GM23338 (cell line): ENCODE data around the gene RMND5A. TPM values are rescaled to one million over a fixed set of nuclear protein-coding genes. Genes with fewer than 3 reads are reported as not detected.

Source experiments
- ATAC-seq: fragments of 200-7000 bp; cut with Tn5 transposase; 3 replicates; pipeline ENCODE4 v1.9.1; 2020
- DNase-seq: peaks from one replicate; pipeline ENCODE4 v3.0.0-alpha.2; 2015; ENCODE audit warnings: low spot score
- H2AFZ ChIP-seq: fragments of 200-600 bp; sonication (generic); 2 replicates; pipeline ENCODE4 v1.8.0; 2016; ENCODE audit warnings: antibody characterized with exemption, mild to moderate bottlenecking, moderate library complexity
- H3F3A ChIP-seq: fragments of 200-600 bp; sonication (generic); replicated peaks from 2 replicates; pipeline ENCODE4 v1.8.0; 2017; ENCODE audit warnings: antibody characterized with exemption, mixed run types, low read depth
- H3K27ac ChIP-seq: fragments of 200-600 bp; sonication (generic); 2 replicates; pipeline ENCODE4 v1.6.1; 2016; ENCODE audit warnings: low read depth
- H3K27me3 ChIP-seq: fragments of 200-600 bp; sonication (generic); 2 replicates; pipeline ENCODE4 v1.8.0; 2016; ENCODE audit warnings: mild to moderate bottlenecking, mixed run types, moderate library complexity; ENCODE audit not compliant: insufficient read depth
- H3K36me3 ChIP-seq: fragments of 200-600 bp; sonication (generic); 2 replicates; pipeline ENCODE4 v1.8.0; 2016; ENCODE audit warnings: mild to moderate bottlenecking; ENCODE audit not compliant: insufficient read depth
- H3K4me1 ChIP-seq: fragments of 200-600 bp; sonication (generic); 2 replicates; pipeline ENCODE4 v1.8.0; 2016; ENCODE audit warnings: mild to moderate bottlenecking, moderate library complexity; ENCODE audit not compliant: insufficient read depth
- H3K4me2 ChIP-seq: fragments of 200-600 bp; sonication (generic); 2 replicates; pipeline ENCODE4 v1.7.1; 2017; ENCODE audit warnings: mixed run types
- H3K4me3 ChIP-seq: fragments of 200-600 bp; sonication (generic); 2 replicates; pipeline ENCODE4 v1.6.1; 2016; ENCODE audit warnings: mixed run types
- H3K79me2 ChIP-seq: fragments of 200-600 bp; sonication (generic); replicated peaks from 2 replicates; pipeline ENCODE4 v1.8.0; 2017; ENCODE audit warnings: mild to moderate bottlenecking; ENCODE audit not compliant: insufficient read depth
- H3K9me2 ChIP-seq: fragments of 200-600 bp; sonication (generic); 2 replicates; pipeline ENCODE4 v1.8.0; 2017; ENCODE audit not compliant: insufficient read depth
- H4K20me1 ChIP-seq: fragments of 200-600 bp; sonication (generic); replicated peaks from 2 replicates; pipeline ENCODE4 v1.8.0; 2017; ENCODE audit warnings: mild to moderate bottlenecking; ENCODE audit not compliant: insufficient read depth
- H3K27ac Mint-ChIP-seq: 2 replicates; pipeline ENCODE4 v1.8.0; 2020; ENCODE audit warnings: inconsistent platforms, mild to moderate bottlenecking, moderate library complexity, mixed read lengths
- H3K27me3 Mint-ChIP-seq: 3 replicates; pipeline ENCODE4 v1.8.0; 2022; ENCODE audit warnings: low read depth, mild to moderate bottlenecking, moderate library complexity, mixed read lengths, inconsistent platforms; ENCODE audit not compliant: insufficient read depth, poor library complexity
- H3K36me3 Mint-ChIP-seq: 3 replicates; pipeline ENCODE4 v1.8.0; 2021; ENCODE audit warnings: low read depth, mild to moderate bottlenecking, inconsistent platforms, moderate library complexity, mixed read lengths
- H3K4me1 Mint-ChIP-seq: 3 replicates; pipeline ENCODE4 v1.8.0; 2020; ENCODE audit warnings: mild to moderate bottlenecking, inconsistent platforms, mixed read lengths
- H3K4me3 Mint-ChIP-seq: 3 replicates; pipeline ENCODE4 v1.8.0; 2021; ENCODE audit warnings: moderate library complexity, mild to moderate bottlenecking, inconsistent platforms, mixed read lengths
- H3K9me3 Mint-ChIP-seq: 3 replicates; pipeline ENCODE4 v1.8.0; 2020; ENCODE audit warnings: moderate library complexity, mild to moderate bottlenecking, inconsistent platforms, mixed read lengths
- ETS1 ChIP-seq: IDR thresholded peaks from 2 replicates; pipeline ENCODE4 v1.6.1; 2016; ENCODE audit warnings: antibody characterized with exemption
- EZH2 ChIP-seq: fragments of 200-600 bp; sonication (generic); IDR thresholded peaks from one replicate; pipeline ENCODE4 v1.8.0; 2017; ENCODE audit warnings: antibody characterized with exemption, mild to moderate bottlenecking, low read depth; ENCODE audit not compliant: unreplicated experiment
- EZH2phosphoT487 ChIP-seq: fragments of 200-600 bp; sonication (generic); IDR thresholded peaks from one replicate; pipeline ENCODE4 v1.8.1; 2018; ENCODE audit warnings: antibody characterized with exemption; ENCODE audit not compliant: unreplicated experiment
- JUNB ChIP-seq: IDR thresholded peaks from one replicate; pipeline ENCODE4 v1.6.1; 2016; ENCODE audit warnings: antibody characterized with exemption; ENCODE audit not compliant: unreplicated experiment
- NANOG ChIP-seq: IDR thresholded peaks from 2 replicates; pipeline ENCODE4 v1.6.1; 2016; ENCODE audit warnings: antibody characterized with exemption, borderline replicate concordance
- POLR2AphosphoS5 ChIP-seq: IDR thresholded peaks from 2 replicates; pipeline ENCODE4 v1.6.1; 2016; ENCODE audit warnings: antibody characterized with exemption, low read depth
- STAT1 ChIP-seq: IDR thresholded peaks from one replicate; pipeline ENCODE4 v1.6.1; 2016; ENCODE audit warnings: antibody characterized with exemption; ENCODE audit not compliant: unreplicated experiment
- ZNF114 ChIP-seq: fragments of 250-450 bp; sonication (Bioruptor Pico); IDR thresholded peaks from 2 replicates; pipeline ENCODE4 v1.5.0; 2020; ENCODE audit warnings: mild to moderate bottlenecking, moderate library complexity
- ZNF331 ChIP-seq: fragments of 250-450 bp; sonication (Bioruptor Pico); IDR thresholded peaks from 2 replicates; pipeline ENCODE4 v1.5.0; 2020; ENCODE audit warnings: low read depth, mild to moderate bottlenecking, moderate library complexity
- polyA plus RNA-seq: library from polyadenylated mRNA; unstranded; fragments of >200 nt; fragmentation: Nextera tagmentation; extraction: Ambion mirVana; gene quantifications from 2 replicates; pipeline ENCODE4 v1.2.1, GENCODE V29; 2016
- total RNA-seq: library from RNA; depleted of rRNA; stranded (reverse); fragments of >200 nt; shearing (Covaris generic); gene quantifications from 2 replicates; pipeline ENCODE4 v1.2.3, GENCODE V29; 2014
- TF ChIP-seq, protein P1 (sequence below), 2 experiments: fragments of 200-600 bp in 1 of 2; sonication (generic) in 1 of 2; conservative IDR thresholded peaks; 2 replicates each; pipeline versions ENCODE4 v1.5.1 to v1.6.1; 2016 to 2017; ENCODE audit warnings: antibody characterized with exemption in 2 of 2, low read depth in 2 of 2, mild to moderate bottlenecking in 2 of 2, moderate library complexity in 1 of 2
- TF ChIP-seq, protein P2 (sequence below): IDR thresholded peaks from one replicate; pipeline ENCODE4 v1.6.1; 2018; ENCODE audit warnings: antibody characterized with exemption; ENCODE audit not compliant: unreplicated experiment

Gene RMND5A
- total and polyA plus RNA-seq, 2 experiments from 2014 or later = 24.0 to 87.9 TPM

GRCh38 chr2:86794861-86795260 is 74.8 kb downstream of the RMND5A start:
- Histone ChIP-seq H3K36me3 (peaks cover 6% of the 10 kb centered on the region; the same call in 1 of the 2 replicates), H3K27ac (no peak overlapping the region), H4K20me1 (no peaks in the 10 kb centered on the region), H2AFZ (no peak overlapping the region), H3K27me3 (peaks cover 33% of the 10 kb centered on the region), H3K9me2 (no peaks in the 10 kb centered on the region), H3F3A (no peaks in the 10 kb centered on the region), H3K4me2 (no peak overlapping the region), H3K79me2 (no peaks in the 10 kb centered on the region), H3K4me3 (no peak overlapping the region), H3K4me1 (0 out of 2 replicates have a peak, but pooled peaks cover 5% of the 10 kb centered on the region)
- peaks cover 26% of the 10 kb centered on the region for H3K9me3 Mint-ChIP-seq
- ATAC-seq = no peak
- no peak overlapping the region for H3K27ac Mint-ChIP-seq
- DNase-seq = no peak
- TF ChIP-seq JUNB = no peak
- no peak for TF ChIP-seq NANOG
- TF ChIP-seq, protein P1, sequence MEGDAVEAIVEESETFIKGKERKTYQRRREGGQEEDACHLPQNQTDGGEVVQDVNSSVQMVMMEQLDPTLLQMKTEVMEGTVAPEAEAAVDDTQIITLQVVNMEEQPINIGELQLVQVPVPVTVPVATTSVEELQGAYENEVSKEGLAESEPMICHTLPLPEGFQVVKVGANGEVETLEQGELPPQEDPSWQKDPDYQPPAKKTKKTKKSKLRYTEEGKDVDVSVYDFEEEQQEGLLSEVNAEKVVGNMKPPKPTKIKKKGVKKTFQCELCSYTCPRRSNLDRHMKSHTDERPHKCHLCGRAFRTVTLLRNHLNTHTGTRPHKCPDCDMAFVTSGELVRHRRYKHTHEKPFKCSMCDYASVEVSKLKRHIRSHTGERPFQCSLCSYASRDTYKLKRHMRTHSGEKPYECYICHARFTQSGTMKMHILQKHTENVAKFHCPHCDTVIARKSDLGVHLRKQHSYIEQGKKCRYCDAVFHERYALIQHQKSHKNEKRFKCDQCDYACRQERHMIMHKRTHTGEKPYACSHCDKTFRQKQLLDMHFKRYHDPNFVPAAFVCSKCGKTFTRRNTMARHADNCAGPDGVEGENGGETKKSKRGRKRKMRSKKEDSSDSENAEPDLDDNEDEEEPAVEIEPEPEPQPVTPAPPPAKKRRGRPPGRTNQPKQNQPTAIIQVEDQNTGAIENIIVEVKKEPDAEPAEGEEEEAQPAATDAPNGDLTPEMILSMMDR (conservative IDR thresholded peaks at IDR 0.05; ENCODE audit: low read depth in 2 of 2) = no peak
- no peak for TF ChIP-seq ETS1
- no peak for TF ChIP-seq STAT1
- TF ChIP-seq ZNF331 (CRISPR knock-in tag) = no peak
- TF ChIP-seq, protein P2, sequence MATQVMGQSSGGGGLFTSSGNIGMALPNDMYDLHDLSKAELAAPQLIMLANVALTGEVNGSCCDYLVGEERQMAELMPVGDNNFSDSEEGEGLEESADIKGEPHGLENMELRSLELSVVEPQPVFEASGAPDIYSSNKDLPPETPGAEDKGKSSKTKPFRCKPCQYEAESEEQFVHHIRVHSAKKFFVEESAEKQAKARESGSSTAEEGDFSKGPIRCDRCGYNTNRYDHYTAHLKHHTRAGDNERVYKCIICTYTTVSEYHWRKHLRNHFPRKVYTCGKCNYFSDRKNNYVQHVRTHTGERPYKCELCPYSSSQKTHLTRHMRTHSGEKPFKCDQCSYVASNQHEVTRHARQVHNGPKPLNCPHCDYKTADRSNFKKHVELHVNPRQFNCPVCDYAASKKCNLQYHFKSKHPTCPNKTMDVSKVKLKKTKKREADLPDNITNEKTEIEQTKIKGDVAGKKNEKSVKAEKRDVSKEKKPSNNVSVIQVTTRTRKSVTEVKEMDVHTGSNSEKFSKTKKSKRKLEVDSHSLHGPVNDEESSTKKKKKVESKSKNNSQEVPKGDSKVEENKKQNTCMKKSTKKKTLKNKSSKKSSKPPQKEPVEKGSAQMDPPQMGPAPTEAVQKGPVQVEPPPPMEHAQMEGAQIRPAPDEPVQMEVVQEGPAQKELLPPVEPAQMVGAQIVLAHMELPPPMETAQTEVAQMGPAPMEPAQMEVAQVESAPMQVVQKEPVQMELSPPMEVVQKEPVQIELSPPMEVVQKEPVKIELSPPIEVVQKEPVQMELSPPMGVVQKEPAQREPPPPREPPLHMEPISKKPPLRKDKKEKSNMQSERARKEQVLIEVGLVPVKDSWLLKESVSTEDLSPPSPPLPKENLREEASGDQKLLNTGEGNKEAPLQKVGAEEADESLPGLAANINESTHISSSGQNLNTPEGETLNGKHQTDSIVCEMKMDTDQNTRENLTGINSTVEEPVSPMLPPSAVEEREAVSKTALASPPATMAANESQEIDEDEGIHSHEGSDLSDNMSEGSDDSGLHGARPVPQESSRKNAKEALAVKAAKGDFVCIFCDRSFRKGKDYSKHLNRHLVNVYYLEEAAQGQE = no peak
- TF ChIP-seq POLR2AphosphoS5 = no peak
- no peak for TF ChIP-seq EZH2
- no peak for TF ChIP-seq EZH2phosphoT487
- no peak for TF ChIP-seq ZNF114 (CRISPR knock-in tag)
- peaks cover 15% of the 10 kb centered on the region; the same call in 2 of the 3 replicates for H3K36me3 Mint-ChIP-seq
- peaks cover 12% of the 10 kb centered on the region for H3K4me1 Mint-ChIP-seq
- H3K27me3 Mint-ChIP-seq = peaks cover 28% of the 10 kb centered on the region
- H3K4me3 Mint-ChIP-seq = no peak overlapping the region
